ENCODE data around the gene SPCS1.

DNA sequence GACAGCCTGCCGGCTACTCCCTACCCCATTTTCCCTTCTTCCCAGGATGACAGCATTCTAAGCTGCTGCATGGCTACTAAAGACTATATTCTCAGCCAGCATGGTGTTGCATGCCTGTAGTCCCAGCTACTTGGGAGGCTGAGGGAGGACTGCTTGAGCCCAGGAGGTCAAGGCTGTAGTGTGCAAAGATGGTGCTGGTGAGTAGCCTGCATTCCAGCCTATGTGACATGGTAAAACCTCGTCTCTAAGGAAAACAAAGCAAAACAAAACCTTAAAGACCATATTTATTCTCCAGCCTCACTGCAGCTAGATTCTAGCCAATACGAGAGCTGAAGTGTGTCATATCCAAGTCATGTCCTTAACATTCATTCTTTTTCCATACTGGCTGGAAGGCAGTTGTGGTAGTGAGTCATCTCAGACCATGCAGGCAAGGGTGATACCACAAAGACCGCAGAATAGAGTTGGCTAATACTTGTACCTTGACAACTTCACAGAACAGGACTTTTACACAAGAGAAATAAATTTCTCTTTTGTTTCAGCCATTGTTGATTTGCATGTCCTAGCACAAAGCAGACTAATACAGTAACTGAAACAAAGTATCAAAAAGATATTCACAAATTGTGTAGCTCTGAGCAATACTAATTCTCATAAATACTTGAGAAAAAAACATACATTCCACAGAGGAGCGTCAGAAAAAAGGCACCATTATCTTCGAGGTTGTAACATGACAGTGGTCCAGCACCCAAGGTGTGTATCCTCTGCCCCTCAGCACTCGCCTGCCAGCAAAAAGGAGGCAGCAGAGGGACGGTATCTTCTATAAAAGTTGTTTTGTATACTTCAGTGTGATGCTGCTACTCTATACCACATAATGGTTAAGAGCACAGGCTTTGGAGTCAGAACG, 35.0 kb upstream of the SPCS1 start:
- TF ChIP-seq EZH2 (IDR thresholded peaks at IDR 0.05): no peak
- TF ChIP-seq POLR2AphosphoS5 (IDR thresholded peaks at IDR 0.05; ENCODE audit: borderline replicate concordance, low read depth, low read length): no peak
